ENCODE results near the gene ZNF665.
"Not testable (repeated sequence)": the region's sequence is repeated elsewhere in the genome, so short reads cannot be mapped to it uniquely, and the experiment has no call there.

ZNF665 gene

DNA sequence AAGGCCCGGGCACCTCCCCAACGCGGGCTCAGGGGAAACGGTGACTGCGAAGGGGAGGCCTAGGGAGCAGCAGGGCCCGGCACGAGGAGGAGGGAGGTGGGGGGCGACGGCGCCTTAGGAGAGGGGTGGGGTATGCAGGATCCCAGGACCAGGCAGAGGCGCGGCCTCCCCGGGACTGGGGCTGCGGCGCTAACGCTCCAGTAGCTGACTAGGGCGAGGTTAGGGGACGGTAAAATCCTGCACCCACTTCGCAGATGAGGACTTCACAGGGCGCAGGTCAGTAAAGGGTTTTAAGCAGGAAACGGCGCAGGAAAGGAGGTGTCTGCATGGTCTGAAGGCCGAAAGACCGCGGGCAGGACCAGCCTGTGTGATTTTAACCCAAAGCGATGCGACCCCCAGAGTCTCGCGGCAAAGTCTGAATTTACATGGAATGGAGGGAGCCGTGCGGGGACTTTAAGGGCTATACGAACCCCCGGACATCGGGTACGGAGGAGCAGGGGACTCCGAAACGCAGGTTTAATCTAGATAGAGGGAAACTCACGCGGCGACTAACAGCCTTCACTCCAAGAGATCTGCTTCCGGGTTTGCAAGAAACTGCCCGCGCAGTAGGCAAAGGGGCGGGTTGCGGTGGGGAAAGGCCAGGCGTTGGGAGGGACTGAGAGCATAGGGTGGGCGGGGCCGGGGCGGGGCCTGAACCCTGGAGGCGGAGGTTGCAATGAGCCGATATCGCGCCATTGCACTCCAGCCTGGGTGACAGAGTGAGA is at the start of gene ZNF665:
ZNF665 (minus strand) TSS at position 588 of the 764 bp plus-strand sequence. CDS start 10,460 bp downstream, outside the sequence.
- in situ Hi-C loops (cut with HindIII; ENCODE audit: low sequenced_read_pairs): no loop called here

DNA sequence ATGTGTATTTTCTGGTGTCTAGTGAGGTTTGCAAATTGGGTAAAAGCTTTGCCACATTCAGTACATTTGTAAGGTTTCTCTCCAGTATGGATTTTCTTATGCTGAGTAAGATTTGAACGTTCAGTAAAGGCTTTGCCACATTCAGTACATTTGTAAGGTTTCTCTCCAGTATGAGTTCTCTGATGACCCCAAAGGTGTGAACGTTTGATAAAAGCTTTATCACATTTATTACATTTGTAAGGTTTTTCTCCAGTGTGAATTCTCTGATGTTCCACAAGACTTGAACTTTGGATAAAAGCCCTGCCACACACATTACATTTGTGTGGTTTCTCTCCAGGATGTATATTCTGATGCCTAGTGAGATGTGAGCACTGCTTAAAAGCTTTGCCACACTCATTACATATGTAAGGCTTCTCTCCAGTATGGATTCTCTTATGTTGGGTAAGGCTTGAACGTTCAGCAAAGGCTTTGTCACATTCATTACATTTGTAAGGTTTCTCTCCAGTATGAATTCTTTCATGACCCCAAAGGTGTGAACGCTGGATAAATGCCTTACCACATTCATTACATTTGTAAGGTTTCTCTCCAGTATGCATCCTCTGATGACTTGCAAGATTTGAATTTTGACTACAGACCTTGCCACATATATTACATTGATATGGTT is 44.1 kb upstream of the ZNF665 start:
- in situ Hi-C loops (cut with HindIII; ENCODE audit: low sequenced_read_pairs): no loop called here

DNA sequence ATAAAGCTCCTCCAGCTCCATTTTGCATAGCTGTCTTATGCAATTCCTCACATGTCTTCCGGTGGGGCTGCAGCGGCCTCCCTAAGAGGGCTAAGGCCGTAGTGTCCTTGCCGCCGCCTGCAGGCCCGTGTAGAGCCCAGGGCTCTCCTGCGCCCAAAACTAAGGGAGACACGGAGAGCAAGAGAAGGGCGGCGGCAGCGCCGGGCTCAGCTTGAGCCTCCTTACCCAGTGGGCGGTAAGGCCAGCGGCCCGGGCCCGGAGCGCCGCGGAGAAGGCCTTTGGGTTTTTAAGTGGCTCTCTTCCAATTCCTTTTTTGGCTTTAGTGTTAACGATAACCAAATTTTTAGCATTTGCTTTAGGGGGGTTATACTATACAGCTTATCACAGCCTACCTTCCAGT is 31.4 kb upstream of the ZNF665 start:
- in situ Hi-C loops (cut with HindIII; ENCODE audit: low sequenced_read_pairs): no loop called here

DNA sequence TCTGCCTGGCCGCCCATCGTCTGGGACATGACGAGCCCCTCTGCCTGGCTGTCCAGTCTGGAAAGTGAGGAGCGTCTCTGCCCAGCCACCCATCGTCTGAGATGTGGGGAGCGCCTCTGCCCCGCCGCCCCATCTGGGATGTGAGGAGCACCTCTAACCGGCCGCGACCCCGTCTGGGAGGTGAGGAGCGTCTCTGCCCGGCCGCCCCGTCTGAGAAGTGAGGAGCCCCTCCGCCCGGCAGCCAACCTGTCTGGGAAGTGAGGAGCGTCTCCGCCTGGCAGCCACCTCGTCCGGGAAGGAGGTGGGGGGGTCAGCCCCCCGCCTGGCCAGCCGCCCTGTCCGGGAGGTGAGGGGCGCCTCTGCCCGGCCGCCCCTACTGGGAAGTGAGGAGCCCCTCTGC is 29.6 kb upstream of the ZNF665 start:
- in situ Hi-C loops (cut with HindIII; ENCODE audit: low sequenced_read_pairs): not testable (repeated sequence)

DNA sequence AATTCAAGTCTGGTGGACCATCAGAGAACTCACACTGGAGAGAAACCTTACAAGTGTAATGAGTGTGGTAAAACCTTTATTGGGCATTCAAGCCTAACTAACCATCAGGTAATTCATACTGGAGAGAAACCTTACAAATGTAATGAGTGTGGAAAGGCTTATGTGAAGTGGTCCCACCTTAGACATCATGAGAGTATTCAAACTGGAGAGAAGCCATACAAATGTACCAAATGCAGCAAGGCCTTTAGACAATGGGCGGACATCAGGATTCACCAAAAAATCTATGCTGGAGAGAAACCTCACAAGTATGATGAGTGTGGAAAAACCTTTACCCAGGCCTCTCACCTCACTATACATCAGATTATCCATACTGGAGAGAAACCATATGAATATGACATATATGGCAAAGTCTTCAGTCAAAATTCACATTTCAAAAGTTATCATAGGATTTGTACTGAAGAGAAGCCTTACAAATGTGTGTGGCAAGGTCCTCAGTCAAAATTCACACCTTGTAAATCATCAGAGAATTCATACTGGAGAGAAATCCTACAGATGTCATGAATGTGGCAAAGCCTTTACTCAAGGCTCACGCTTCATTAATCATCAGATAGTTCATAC is 19.7 kb upstream of the ZNF665 start:
- in situ Hi-C loops (cut with HindIII; ENCODE audit: low sequenced_read_pairs): no loop called here

DNA sequence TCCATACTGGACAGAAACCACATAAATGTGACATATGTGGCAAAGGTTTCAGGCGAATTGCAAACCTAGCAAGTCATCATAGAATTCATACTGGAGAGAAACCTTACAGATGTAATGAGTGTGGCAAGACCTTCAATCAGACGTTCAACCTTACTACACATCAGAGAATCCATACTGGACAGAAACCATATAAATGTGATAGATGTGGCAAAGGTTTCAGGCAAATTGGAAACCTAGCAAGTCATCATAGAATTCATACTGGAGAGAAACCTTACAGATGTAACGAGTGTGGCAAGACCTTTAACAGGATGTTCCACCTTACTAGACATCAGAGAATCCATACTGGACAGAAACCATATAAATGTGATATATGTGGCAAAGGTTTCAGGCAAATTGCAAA is 18.4 kb upstream of the ZNF665 start:
- in situ Hi-C loops (cut with HindIII; ENCODE audit: low sequenced_read_pairs): not testable (repeated sequence)

DNA sequence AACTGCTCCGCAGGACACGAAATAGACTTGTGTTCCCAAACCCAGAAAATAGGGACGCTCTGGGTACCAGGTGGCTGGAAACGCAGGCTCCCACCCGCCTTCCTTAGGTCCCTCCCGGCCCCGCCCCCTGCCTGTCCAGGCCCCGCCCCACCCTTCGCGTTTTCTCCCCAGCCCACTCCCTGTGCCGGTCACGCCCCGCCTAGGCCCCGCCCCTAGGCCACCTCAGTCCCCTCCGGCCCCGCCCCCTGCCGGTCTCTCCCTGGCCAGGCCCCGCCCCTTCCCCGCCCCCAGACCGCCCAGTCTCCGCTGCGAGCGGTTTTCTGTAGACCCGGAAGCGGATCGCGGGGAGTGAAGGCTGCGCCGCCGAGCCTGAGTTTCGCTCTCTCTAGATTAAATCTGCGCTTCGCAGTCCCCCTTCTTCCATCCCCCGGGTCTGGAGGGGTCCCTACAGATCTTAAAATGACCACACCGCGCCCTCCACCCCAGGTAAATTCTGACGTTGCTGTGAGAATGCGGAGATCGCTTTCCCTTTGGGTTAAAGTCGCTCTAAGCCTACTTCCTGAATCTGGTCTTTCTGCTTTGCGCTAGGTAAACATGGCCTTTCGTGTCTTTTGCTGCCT is 3.7 kb upstream of the ZNF665 start:
- in situ Hi-C loops (cut with HindIII; ENCODE audit: low sequenced_read_pairs): no loop called here

DNA sequence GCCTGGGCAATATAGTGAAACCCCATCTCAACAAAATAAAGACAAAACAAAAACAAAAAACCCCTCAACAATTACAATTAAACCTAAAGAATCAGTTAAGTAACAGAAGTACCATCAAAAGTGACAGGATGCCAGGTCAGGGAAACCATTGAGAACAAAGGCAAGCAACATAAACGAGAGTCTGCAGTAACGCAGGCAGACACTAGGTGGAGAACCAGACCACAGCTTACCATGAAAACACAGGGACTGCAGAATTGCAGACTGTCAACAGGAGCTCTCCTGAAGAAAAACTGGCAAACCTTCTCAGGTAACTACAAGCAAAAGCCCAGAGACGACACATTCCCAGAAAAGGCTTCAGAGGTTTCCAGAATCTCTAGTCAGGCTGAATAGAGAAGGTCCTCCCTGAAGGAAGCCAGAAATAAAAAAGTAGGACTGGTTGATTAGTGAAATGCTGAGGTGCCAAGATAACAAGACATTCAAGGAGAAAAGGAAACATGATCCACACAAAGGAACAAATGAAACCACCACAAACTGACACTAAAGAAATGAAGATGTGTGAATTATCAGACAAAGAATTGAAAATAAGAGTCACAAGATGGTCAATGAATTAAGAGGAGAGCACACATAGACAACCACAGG is 2.2 kb upstream of the ZNF665 start:
- in situ Hi-C loops (cut with HindIII; ENCODE audit: low sequenced_read_pairs): no loop called here

DNA sequence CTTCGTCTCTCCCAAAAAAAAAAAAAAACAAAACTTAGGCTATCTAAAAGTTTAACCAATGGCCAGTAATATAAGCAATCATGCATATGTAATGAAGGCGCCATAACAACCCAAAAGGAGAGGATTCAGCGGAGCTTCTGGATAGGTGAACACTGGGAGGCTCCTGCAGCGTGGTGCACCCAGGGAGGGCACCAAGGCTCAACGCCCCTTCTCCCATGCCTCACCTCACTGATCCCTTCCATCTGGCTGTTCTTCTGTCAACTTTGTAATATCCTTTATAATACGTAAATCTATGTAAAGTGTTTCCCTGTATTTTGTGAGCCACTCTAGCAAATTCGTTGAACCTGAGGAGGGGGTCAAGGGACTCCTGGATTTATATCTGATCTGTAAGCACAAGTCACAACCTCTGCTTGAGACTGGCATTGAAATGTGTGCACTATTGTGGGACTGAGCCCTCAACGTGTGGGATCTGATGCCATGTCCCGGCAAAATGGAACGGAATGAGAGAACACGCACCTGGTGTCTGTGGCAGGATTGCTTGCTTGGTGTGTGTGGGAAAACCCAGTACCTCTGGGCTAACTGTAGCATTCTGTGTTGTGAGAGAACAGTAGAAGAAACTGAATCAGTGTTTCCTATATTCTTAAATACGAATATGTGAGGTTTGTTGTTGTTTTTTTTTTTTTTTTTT is 521 bp upstream of the ZNF665 start:
- in situ Hi-C loops (cut with HindIII; ENCODE audit: low sequenced_read_pairs): no loop called here

DNA sequence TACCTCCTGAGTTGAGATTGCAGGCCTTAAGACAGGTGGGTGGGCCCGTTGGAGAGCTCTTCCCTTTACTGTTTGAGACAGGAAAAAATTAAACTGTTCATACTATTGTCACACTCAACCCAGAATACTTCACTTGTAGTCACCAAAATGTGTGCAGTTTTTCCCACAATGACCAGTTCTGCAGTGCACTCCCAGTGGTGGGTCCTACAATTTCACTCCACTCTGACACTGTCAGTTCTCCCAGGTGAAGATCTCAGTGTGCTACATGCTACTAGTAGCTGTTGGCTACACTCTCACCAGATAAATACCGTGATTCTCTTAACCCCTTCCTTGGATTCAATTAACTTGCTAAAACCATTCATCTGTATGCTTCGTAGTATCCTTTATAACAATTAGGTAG is 2.9 kb downstream of the ZNF665 start:
- in situ Hi-C loops (cut with HindIII; ENCODE audit: low sequenced_read_pairs): no loop called here

DNA sequence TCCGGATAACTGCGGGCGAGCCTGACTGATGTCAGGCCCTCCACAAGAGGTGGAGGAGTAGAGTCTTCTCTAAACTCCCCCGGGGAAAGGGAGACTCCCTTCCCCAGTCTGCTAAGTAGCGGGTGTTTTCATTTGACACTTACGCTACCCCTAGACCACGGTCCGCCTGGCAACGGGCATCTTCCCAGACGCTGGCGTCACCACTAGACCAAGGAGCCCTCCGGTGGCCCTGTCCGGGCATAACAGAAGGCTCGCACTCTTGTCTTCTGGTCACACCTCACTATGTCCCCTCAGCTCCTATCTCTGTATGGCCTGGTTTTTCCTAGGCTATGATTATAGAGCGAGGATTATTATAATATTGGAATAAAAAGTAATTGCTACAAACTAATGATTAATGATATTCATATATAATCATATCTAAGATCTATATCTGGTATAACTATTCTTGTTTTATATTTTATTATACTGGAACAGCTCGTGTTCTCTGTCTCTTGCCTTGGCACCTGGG is 3.4 kb downstream of the ZNF665 start:
- in situ Hi-C loops (cut with HindIII; ENCODE audit: low sequenced_read_pairs): not testable (repeated sequence)

DNA sequence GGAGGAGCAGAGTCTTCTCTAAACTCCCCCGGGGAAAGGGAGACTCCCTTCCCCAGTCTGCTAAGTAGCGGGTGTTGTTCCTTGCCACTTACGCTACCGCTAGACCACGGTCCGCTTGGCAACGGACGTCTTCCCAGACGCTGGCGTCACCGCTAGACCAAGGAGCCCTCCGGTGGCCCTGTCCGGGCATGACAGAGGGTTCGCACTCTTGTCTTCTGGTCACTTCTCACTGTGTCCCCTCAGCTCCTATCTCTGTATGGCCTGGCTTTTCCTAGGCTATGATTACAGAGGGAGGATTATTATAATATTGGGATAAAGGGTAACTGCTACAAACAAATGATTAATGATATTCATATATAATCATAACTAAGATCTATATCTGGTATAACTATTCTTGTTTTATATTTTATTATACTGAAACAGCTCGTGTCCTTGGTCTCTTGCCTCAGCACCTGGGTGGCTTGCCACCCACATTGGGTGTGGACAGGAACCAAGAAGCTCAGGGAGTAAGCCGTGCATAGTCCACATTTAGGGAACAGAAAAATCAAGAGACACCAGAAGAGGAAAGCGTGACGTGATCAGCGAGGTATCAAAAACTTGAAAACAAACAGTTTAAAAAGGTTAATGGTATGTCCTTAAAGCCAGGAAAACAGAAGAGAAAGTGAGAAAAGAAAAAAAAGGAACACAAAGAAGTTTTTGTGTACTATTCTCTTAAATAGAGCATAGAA is 7.8 kb downstream of the ZNF665 start:
- in situ Hi-C loops (cut with HindIII; ENCODE audit: low sequenced_read_pairs): not testable (repeated sequence)

DNA sequence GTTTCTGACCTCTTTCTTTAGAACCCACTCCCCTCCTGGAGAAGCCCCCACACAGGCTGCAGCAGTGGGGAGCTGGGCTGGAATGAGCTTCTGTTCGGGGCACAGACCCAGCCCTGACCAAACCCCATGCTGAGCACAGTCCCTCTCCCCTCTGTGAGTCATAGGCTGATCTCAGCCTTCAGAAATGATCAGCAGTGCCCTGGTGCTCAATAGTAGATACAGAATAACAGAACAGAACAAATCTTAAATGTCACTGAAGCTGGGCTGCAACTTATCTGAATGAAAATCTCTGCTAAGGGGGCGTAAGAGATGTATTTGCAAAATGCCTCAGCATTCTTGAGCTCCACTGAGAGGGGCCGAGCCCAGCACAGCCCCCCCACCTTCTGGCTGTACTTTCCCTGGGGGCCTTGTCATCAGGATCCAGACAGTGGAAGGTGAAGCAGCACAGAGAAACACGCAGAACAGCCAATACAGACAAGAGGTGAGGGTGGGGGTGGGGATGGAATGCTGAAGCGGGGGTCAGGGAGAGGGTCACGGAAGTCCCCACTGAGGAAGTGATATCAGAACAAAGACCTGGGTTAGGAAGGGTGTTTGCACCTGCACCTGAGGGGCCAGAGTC is 9.9 kb downstream of the ZNF665 start:
- in situ Hi-C loops (cut with HindIII; ENCODE audit: low sequenced_read_pairs): no loop called here

DNA sequence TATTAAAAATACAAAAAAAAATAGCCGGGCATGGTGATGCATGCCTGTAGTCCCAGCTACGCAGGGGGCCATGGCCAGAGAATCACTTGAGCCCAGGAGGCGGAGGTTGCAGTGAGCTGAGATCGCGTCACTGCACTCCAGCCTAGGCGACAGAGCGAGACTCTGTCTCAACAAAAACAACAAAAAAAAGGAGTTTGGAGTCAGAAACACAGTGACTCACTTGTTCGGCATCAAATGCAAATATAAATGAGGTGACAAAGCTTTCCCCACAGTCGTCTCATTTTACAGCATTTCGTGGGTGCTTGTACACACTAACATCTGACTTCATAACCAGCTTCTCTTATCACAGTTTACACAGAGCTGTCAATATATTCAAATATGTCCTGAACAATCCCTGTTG is 11.0 kb downstream of the ZNF665 start:
- in situ Hi-C loops (cut with HindIII; ENCODE audit: low sequenced_read_pairs): no loop called here

DNA sequence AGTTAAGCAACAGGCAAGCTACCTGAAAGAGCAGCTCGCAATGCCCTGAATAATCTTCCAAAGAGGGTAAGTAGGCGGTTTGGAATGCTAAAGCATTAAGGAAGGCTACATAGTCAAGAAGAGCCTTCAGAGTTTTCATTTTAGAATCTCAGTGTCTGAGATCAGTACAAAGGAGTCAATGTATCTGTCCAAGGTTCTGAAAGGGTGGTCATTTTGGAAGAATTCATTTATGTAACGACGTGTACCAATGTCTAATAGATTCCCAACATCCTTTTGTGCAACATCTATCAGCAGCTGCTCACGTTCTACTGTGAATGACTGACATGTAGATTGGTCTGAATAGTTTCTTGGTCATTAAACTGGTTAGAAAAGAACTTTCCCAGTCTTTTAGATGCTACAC is 15.2 kb downstream of the ZNF665 start:
- in situ Hi-C loops (cut with HindIII; ENCODE audit: low sequenced_read_pairs): no loop called here

DNA sequence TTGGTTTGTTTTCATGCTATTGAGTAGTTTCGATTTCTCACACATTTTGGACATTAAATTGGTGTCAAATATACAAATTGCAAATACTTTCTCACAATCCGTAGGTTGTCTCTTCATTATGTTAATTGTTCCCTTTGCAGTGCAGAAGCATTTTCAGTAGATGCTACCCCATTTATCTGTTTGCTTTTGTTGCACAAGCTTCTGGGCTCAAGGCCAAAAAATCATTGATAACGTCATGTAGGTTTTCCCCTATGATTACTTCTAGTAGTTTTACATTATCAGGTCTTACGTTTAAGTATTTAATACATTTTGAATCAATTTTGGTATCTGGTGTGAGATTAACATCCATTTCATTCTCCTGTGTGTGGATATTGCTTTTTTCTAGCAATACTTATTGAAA is 20.3 kb downstream of the ZNF665 start:
- in situ Hi-C loops (cut with HindIII; ENCODE audit: low sequenced_read_pairs): no loop called here

DNA sequence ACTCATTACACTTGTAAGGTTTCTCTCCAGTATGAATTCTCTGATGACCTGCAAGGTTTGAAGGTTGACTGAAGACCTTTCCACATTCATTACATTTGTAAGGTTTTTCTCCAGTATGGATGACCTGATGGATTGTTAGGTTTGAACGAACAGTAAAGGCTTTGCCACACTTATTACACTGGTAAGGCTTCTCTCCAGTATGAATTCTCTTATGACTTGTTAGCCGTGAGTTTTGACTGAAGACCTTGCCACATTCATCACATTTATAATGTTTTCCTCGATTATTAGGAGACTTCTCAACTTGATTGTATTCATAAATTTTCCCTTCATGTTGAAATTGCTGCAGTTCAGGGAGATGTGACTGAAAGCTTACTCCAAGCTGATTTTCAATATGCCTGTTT is 27.5 kb downstream of the ZNF665 start:
- in situ Hi-C loops (cut with HindIII; ENCODE audit: low sequenced_read_pairs): no loop called here

DNA sequence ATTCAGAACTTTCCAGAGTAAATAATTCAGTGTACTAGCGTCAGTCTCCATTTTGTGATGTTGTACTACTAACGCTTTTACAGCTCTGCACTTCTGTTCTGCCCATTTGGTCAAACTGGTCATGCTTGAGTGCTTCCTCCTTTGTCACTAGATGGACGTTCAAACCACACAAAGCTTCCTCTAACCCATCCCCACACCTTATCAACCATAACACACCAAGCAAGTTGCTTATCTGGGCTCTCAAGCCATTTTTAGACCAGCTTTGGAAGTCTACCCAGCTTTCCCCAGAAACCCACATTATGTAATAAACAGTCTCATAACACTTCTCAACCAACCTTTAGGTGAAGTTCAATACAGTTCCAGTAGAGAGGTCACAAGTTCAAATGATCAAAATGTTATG is 32.0 kb downstream of the ZNF665 start:
- in situ Hi-C loops (cut with HindIII; ENCODE audit: low sequenced_read_pairs): no loop called here

DNA sequence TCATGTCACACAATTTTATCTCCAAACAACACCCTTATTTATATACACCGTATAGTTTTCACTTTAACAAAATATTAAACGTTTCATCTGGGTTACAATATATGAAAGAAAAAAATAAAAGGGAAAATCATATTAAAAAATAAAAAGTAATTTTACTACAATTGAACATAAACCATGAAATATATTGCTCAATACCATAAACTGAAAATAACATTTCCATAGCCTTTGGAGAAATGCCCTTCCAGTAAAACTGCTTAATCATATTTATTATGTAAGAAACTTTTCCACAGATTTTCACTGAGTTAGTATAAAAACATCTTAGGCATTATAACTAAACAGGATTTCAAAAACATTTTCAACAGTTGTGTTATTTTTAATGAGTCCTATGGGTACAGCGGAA is 32.8 kb downstream of the ZNF665 start:
- in situ Hi-C loops (cut with HindIII; ENCODE audit: low sequenced_read_pairs): no loop called here
